ENCODE results near the gene TAS2R30.

GRCh38 chr12:11106288-11106687 lies 28.2 kb downstream of the TAS2R30 start:
- TF ChIP-seq REST (IDR thresholded peaks at IDR 0.05) (no peak), FOXA1 (IDR thresholded peaks at IDR 0.05) (no peak), CTCF (IDR thresholded peaks at IDR 0.05; ENCODE audit: low read depth, low read length, missing input control) (no peak), RAD21 (IDR thresholded peaks at IDR 0.05) (no peak), ATF3 (IDR thresholded peaks at IDR 0.05) (no peak), JUND (IDR thresholded peaks at IDR 0.05) (no peak), TAF1 (conservative IDR thresholded peaks at IDR 0.05) (no peak), SP1 (IDR thresholded peaks at IDR 0.05) (no peak), GABPA (IDR thresholded peaks at IDR 0.05 in 1 of 2, conservative IDR thresholded peaks at IDR 0.05 in 1 of 2) (no peak)
